SK-N-SH (cell line): ENCODE data around the gene SF3A1. TPM values are rescaled to one million over a fixed set of nuclear protein-coding genes. Genes with fewer than 3 reads are reported as not detected.

ENCODE experiments used
- CTCF ChIA-PET: fragments of 300-600, 350-600 bp; formaldehyde crosslinking; extraction: SDS; loops from one replicate; lab custom pipeline; 2021; lab: Yijun Ruan, JAX
- POLR2A ChIA-PET: fragments of 350-600 bp; sonication (Branson Sonifier 250); formaldehyde crosslinking; extraction: SDS; loops from one replicate; lab custom pipeline; 2020; ENCODE audit warnings: antibody characterized with exemption, inconsistent platforms; lab: Yijun Ruan, JAX
- DNase-seq: peaks from one replicate; pipeline ENCODE4 v3.0.0; 2012
- H2AFZ ChIP-seq: fragments of 200-600 bp; sonication (generic); 2 replicates; pipeline ENCODE4 v1.8.1; 2016; ENCODE audit warnings: antibody characterized with exemption, mild to moderate bottlenecking, low read depth
- H3F3A ChIP-seq: fragments of 200-600 bp; sonication (generic); replicated peaks from 2 replicates; pipeline ENCODE3; 2016; ENCODE audit warnings: antibody characterized with exemption, mild to moderate bottlenecking; ENCODE audit not compliant: insufficient read depth
- H3K27ac ChIP-seq, 2 experiments: fragments of 200-500 bp in 1 of 2; fragments of 200-600 bp in 1 of 2; sonication (Bioruptor generic) in 1 of 2; sonication (generic), shearing (Covaris generic) in 1 of 2; 2 replicates each; pipeline versions ENCODE4 v1.5.1 to v1.6.1; 2014 to 2016; ENCODE audit warnings: low read depth in 2 of 2, inconsistent platforms in 1 of 2, low read length in 1 of 2, mild to moderate bottlenecking in 1 of 2, mixed read lengths in 1 of 2
- H3K27me3 ChIP-seq: fragments of 200-600 bp; sonication (generic), shearing (Covaris generic); 2 replicates; pipeline ENCODE4 v1.6.1; 2016; ENCODE audit warnings: mixed run types; ENCODE audit not compliant: insufficient read depth
- H3K36me3 ChIP-seq, 2 experiments: fragments of 200-500 bp in 1 of 2; fragments of 200-600 bp in 1 of 2; sonication (Bioruptor generic) in 1 of 2; sonication (generic) in 1 of 2; replicated peaks in 1 of 2; 2 replicates each; pipeline versions ENCODE3 to v1.5.1; 2014 to 2016; ENCODE audit warnings: low read length in 1 of 2, mild to moderate bottlenecking in 1 of 2; ENCODE audit not compliant: insufficient read depth in 2 of 2, control insufficient read depth in 1 of 2
- H3K4me1 ChIP-seq, 2 experiments: fragments of 200-500 bp in 1 of 2; fragments of 200-600 bp in 1 of 2; sonication (Bioruptor generic) in 1 of 2; sonication (generic), shearing (Covaris generic) in 1 of 2; 2 replicates each; pipeline versions ENCODE4 v1.5.1 to v1.6.1; 2014 to 2016; ENCODE audit warnings: low read depth in 1 of 2, low read length in 1 of 2, mixed run types in 1 of 2; ENCODE audit not compliant: insufficient read depth in 2 of 2, control insufficient read depth in 1 of 2
- H3K4me2 ChIP-seq: fragments of 200-600 bp; sonication (generic), shearing (Covaris generic); 2 replicates; pipeline ENCODE4 v1.6.1; 2017; ENCODE audit warnings: mixed run types
- H3K4me3 ChIP-seq, 2 experiments: fragments of 200-500 bp in 1 of 2; fragments of 200-600 bp in 1 of 2; sonication (Bioruptor generic) in 1 of 2; sonication (generic), shearing (Covaris generic) in 1 of 2; 2 replicates each; pipeline versions ENCODE4 v1.5.1 to v1.8.1; 2014 to 2016; ENCODE audit warnings: low read depth in 2 of 2, inconsistent platforms in 1 of 2, low read length in 1 of 2, mild to moderate bottlenecking in 1 of 2, mixed read lengths in 1 of 2, moderate library complexity in 1 of 2
- H3K79me2 ChIP-seq: fragments of 200-600 bp; sonication (generic); 2 replicates; pipeline ENCODE4 v1.8.1; 2017; ENCODE audit warnings: mild to moderate bottlenecking; ENCODE audit not compliant: insufficient read depth
- H3K9ac ChIP-seq: fragments of 200-600 bp; sonication (generic); 2 replicates; pipeline ENCODE4 v1.6.1; 2017; ENCODE audit warnings: mixed run types
- H3K9me2 ChIP-seq: fragments of 200-600 bp; sonication (generic); 2 replicates; pipeline ENCODE4 v1.6.1; 2017; ENCODE audit warnings: mixed run types
- H3K9me3 ChIP-seq: fragments of 200-600 bp; sonication (generic); 2 replicates; pipeline ENCODE4 v1.6.1; 2017; ENCODE audit warnings: mixed run types, mild to moderate bottlenecking, moderate library complexity
- H4K20me1 ChIP-seq: fragments of 200-600 bp; sonication (generic); 2 replicates; pipeline ENCODE4 v1.6.1; 2017; ENCODE audit warnings: mild to moderate bottlenecking, mixed run types; ENCODE audit not compliant: insufficient read depth
- CHD2 ChIP-seq: fragments of 150-350 bp; IDR thresholded peaks from 2 replicates; pipeline ENCODE4 v1.6.1; 2018; ENCODE audit warnings: low read length; ENCODE audit not compliant: partially characterized antibody
- ELF1 ChIP-seq: IDR thresholded peaks from 2 replicates; pipeline ENCODE4 v1.4.0; 2012
- FOXJ3 ChIP-seq: sonication (generic); formaldehyde crosslinking; IDR thresholded peaks from 2 replicates; pipeline ENCODE4 v1.5.1; 2020; ENCODE audit warnings: mild to moderate bottlenecking, missing genetic modification reagents
- JUND ChIP-seq: IDR thresholded peaks from 2 replicates; pipeline ENCODE4 v1.4.0; 2012
- MXI1 ChIP-seq: IDR thresholded peaks from 2 replicates; pipeline ENCODE4 v1.6.1; 2012; ENCODE audit warnings: mild to moderate bottlenecking, low read depth, low read length, improper control_type of control experiment
- NFIC ChIP-seq: IDR thresholded peaks from 2 replicates; pipeline ENCODE4 v1.4.0; 2012; ENCODE audit warnings: borderline replicate concordance
- RFX5 ChIP-seq: IDR thresholded peaks from 2 replicates; pipeline ENCODE4 v1.6.1; 2012; ENCODE audit warnings: mild to moderate bottlenecking, improper control_type of control experiment, low read length
- SIN3A ChIP-seq: IDR thresholded peaks from 2 replicates; pipeline ENCODE4 v1.6.1; 2012; ENCODE audit warnings: low read depth, mild to moderate bottlenecking, low read length, moderate library complexity, borderline replicate concordance
- TAF1 ChIP-seq: IDR thresholded peaks from 2 replicates; pipeline ENCODE4 v1.6.1; 2012; ENCODE audit warnings: low read depth, mild to moderate bottlenecking, low read length, moderate library complexity, borderline replicate concordance
- USF2 ChIP-seq: fragments of 150-350 bp; IDR thresholded peaks from 2 replicates; pipeline ENCODE4 v1.6.1; 2017; ENCODE audit warnings: antibody characterized with exemption, low read length, low read depth, borderline replicate concordance
- YY1 ChIP-seq: IDR thresholded peaks from 2 replicates; pipeline ENCODE4 v1.4.0; 2012; ENCODE audit warnings: low read depth, mild to moderate bottlenecking
- WGBS: methylation state at CpG from one replicate; pipeline ENCODE4 v1.1.6; 2017; ENCODE audit warnings: low lambda C conversion rate; 5-methylcytosine and 5-hydroxymethylcytosine counted together
- polyA plus RNA-seq, 3 experiments: library from polyadenylated mRNA; depleted of rRNA; stranded (reverse); fragments of >200 nt; gene quantifications; 2 replicates each; pipeline ENCODE4 v1.2.3, GENCODE V29; 2012
- TF ChIP-seq, protein P1 (sequence below): IDR thresholded peaks from 2 replicates; pipeline ENCODE4 v1.4.0; 2012; ENCODE audit warnings: low read depth, borderline replicate concordance

SF3A1 gene
- polyA plus RNA-seq, 1 of the 3 experiments (the other 2 are of a cell fraction): 75.2 TPM

DNA sequence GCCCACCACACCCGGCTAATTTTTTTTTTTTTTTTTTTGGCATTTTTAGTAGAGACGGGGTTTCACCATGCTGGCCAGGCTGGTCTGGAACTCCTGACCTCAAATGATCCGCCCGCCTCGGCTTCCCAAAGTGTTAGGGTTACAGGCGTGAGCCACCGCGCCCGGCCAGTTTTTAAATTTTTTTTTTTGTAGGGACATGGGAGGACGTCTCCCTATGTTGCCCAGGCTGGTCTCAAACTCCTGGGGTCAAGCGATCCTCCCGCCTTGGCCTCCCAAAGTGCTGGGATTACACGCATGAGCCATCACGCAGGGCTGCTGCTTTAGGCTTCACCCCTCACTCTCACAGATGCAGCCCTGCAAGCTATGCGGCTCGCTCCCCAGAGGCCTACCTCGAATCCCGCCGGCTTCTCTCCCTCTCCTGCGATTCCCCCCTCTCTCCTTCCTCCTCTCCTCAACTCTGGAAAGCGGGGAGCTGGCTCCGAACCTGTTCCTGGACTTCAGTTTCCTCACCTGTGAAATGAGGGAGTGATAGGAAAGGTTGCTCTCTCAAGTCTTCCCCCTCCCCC is 1.0 kb upstream of the SF3A1 start:
- peak overlapping the region; percentile 99; the same call in 1 of the 2 replicates for H3K9ac ChIP-seq
- peak overlapping the region; percentile 79 to 95 for H3K4me3 ChIP-seq
- H3K27me3 ChIP-seq: no peaks in the 10 kb centered on the region
- POLR2A ChIA-PET: interaction anchor here (1.0 to 1.3 kb wide), 2 partner anchors 8 to 17 kb away, joined by 3 to 4 read pairs; no protein-coding TSS in a partner anchor
- H3K27ac ChIP-seq: peak overlapping the region in 1 of 2 experiments; percentile 95; a peak in 1 of 4 replicates
- peaks cover 28% of the 10 kb centered on the region for H4K20me1 ChIP-seq
- H3K9me2 ChIP-seq: no peaks in the 10 kb centered on the region
- H3K4me1 ChIP-seq: peaks cover 12 to 14% of the 10 kb centered on the region in 2 experiments; a peak in 2 of 4 replicates
- CTCF ChIA-PET: interaction anchor here (0.9 to 3.2 kb wide), 5 partner anchors 10 to 71 kb away, joined by 3 to 15 read pairs (median 3); partner anchors contain the start of genes CASTOR1 and RNF215
- TF ChIP-seq RFX5: no peak
- no peak for TF ChIP-seq MXI1
- no peak for TF ChIP-seq NFIC
- TF ChIP-seq, protein P1, sequence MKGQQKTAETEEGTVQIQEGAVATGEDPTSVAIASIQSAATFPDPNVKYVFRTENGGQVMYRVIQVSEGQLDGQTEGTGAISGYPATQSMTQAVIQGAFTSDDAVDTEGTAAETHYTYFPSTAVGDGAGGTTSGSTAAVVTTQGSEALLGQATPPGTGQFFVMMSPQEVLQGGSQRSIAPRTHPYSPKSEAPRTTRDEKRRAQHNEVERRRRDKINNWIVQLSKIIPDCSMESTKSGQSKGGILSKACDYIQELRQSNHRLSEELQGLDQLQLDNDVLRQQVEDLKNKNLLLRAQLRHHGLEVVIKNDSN: no peak
- no peak for TF ChIP-seq TAF1
- TF ChIP-seq CHD2: no peak
- peaks cover 7 to 8% of the 10 kb centered on the region in 2 experiments for H3K36me3 ChIP-seq
- no peaks in the 10 kb centered on the region for H3K9me3 ChIP-seq
- no peaks in the 10 kb centered on the region for H3F3A ChIP-seq
- H2AFZ ChIP-seq: peak overlapping the region; percentile 95
- no peak for DNase-seq
- peak overlapping the region; percentile 92 for H3K4me2 ChIP-seq
- 71% methylated on average over 22 of the region's 22 CpGs for WGBS
- peaks cover 39% of the 10 kb centered on the region for H3K79me2 ChIP-seq

- Histone ChIP-seq H3K9ac (peak overlapping the region; percentile 99), H3K4me3 (peak overlapping the region; percentile 79 to 95), H3K79me2 (peaks cover 44% of the 10 kb centered on the region), H3K4me1 (peaks cover 12 to 14% of the 10 kb centered on the region in 2 experiments; a peak in 2 of 4 replicates), H3K36me3 (peaks cover 12 to 14% of the 10 kb centered on the region in 2 experiments), H3K27ac (peak overlapping the region; percentile 1 to 95; a peak in 3 of 4 replicates), H3F3A (no peaks in the 10 kb centered on the region), H3K4me2 (peak overlapping the region; percentile 92), H3K27me3 (no peaks in the 10 kb centered on the region), H2AFZ (peak overlapping the region; percentile 95), H3K9me2 (no peaks in the 10 kb centered on the region), H4K20me1 (peaks cover 28% of the 10 kb centered on the region), H3K9me3 (no peaks in the 10 kb centered on the region)
- ChIA-PET POLR2A (interaction anchor here (0.6 to 1.7 kb wide), 13 partner anchors 9 to 69 kb away, joined by 3 to 8 read pairs (median 5); partner anchors contain the start of genes CASTOR1, RNF215 and TBC1D10A), CTCF (interaction anchor here (1.0 to 2.2 kb wide), 2 partner anchors 11 to 69 kb away, joined by 3 to 15 read pairs; partner anchors contain the start of gene CASTOR1)
- TF ChIP-seq ELF1 (no peak), JUND (no peak), FOXJ3 (CRISPR knock-in tag) (no peak), USF2 (no peak), YY1 (no peak), SIN3A (no peak)
- DNase-seq: no peak
- 10% methylated on average over 9 of the region's 9 CpGs for WGBS
Measured at GRCh38 chr22:30357236-30357570, 509 bp upstream of the SF3A1 start.
